Measurements from ENCODE around the gene NOL3. TPM values are rescaled to one million over a fixed set of nuclear protein-coding genes. Genes with fewer than 3 reads are reported as not detected.

NOL3 gene
- total and polyA plus RNA-seq, 2 of the 4 experiments (the other 2 are of a cell fraction), result 6.1 to 17.2 TPM

DNA sequence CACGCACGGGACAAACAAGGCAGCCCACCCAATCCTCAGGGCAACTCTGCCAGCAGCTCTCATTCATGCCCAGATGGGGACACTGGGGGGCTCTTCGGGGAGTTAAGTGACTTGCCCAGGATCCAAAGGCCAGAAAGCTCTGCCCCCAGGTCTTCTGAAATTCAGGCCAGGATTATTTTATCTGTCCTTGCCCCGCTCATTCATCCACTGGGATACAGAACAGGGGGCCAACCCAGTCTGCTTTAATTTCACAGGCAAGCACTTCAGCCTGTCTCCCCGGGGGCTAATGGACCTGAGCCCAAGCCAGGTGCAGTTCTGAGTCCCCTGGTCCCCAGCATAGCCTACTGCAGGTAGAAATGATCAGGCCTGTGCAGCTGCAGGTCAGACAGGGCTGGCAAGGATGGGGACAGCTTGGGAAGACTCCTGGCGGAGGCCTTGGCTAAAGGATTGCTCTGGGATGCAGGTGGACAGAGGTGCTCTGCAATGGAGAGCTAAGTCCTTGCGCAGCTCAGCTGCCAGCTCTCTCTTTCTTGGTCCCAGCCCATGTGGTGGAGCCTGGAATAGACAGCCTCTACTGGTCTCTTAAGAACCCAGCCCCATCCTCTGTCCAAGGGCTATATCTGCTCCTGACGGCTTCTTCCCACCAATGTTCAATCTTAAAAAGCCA is 18.8 kb upstream of the NOL3 start:
- Histone ChIP-seq H3K23ac (ENCODE audit: low read depth, low read length) (peak overlapping the region; percentile 81; the same call in 1 of the 2 replicates), H3K27me3 (ENCODE audit: control insufficient read depth, insufficient read depth, low read length) (no peaks in the 10 kb centered on the region), H2BK120ac (ENCODE audit: low read depth, low read length) (peak overlapping the region; percentile 52), H3K36me3 (ENCODE audit: control insufficient read depth, insufficient read depth, low read length) (peaks cover 25% of the 10 kb centered on the region), H3K4me2 (ENCODE audit: low read depth, low read length) (peak overlapping the region; percentile 84), H2AK9ac (replicated peaks; ENCODE audit: low read depth, low read length, poor library complexity) (peak overlapping the region; percentile 95), H3K27ac (ENCODE audit: insufficient read depth, low read length) (peak overlapping the region; percentile 92), H2BK5ac (ENCODE audit: low read depth, low read length, poor library complexity, severe bottlenecking) (no peak overlapping the region), H2BK15ac (ENCODE audit: low read depth, low read length) (0 out of 3 replicates have a peak overlapping the region, but pooled peaks have one; percentile 77), H3K9me3 (ENCODE audit: control insufficient read depth, insufficient read depth, low read length) (no peaks in the 10 kb centered on the region), H4K91ac (ENCODE audit: insufficient read depth, low read depth, low read length) (peak overlapping the region; percentile 71), H2AFZ (replicated peaks; ENCODE audit: low read length, poor library complexity) (peak overlapping the region; percentile 99), H2AK5ac (ENCODE audit: low read depth, low read length) (peak overlapping the region; percentile 66), H4K20me1 (ENCODE audit: insufficient read depth, low read length) (peaks cover 27% of the 10 kb centered on the region), H4K8ac (ENCODE audit: low read depth in 2 of 2, low read length in 2 of 2) (peak overlapping the region; percentile 72 to 97; a peak in 3 of 4 replicates), H3K4ac (ENCODE audit: low read depth, low read length) (peak overlapping the region; percentile 87), H3K9ac (ENCODE audit: low read depth, low read length) (peak overlapping the region; percentile 64), H3K4me3 (ENCODE audit: insufficient read depth, low read depth, low read length) (no peak overlapping the region), H3K14ac (replicated peaks; ENCODE audit: low read depth, low read length) (peak overlapping the region; percentile 96), H3K4me1 (ENCODE audit: control insufficient read depth, insufficient read depth, low read length) (peaks cover 6% of the 10 kb centered on the region; the same call in 1 of the 2 replicates), H4K5ac (ENCODE audit: low read depth, low read length) (peak overlapping the region; percentile 65), H3K56ac (ENCODE audit: extremely low read depth, insufficient read depth, low read length) (no peak overlapping the region), H3K9me1 (ENCODE audit: insufficient read depth, low read length) (peaks cover 4% of the 10 kb centered on the region; the same call in 1 of the 2 replicates), H3K79me1 (ENCODE audit: low read depth in 1 of 2, low read length in 2 of 2) (peaks cover 0 to 30% of the 10 kb centered on the region in 2 experiments; a peak in 2 of 4 replicates), H2BK20ac (ENCODE audit: low read depth, low read length) (no peak overlapping the region; the same call in 1 of the 2 replicates), H3K18ac (ENCODE audit: low read depth, low read length) (no peak overlapping the region; the same call in 1 of the 2 replicates)
- intact Hi-C loops (cut with micrococcal nuclease), result loop anchor here (2.0 to 10.0 kb wide), 2 partner anchors 133 to 257 kb away; no protein-coding TSS in a partner anchor
- dilution Hi-C loops (cut with HindIII; ENCODE audit: low sequenced_read_pairs, unreplicated experiment), result no loop called here
- in situ Hi-C loops (cut with MboI; ENCODE audit: low sequenced_read_pairs), result no loop called here
- BruUV-seq (replicated peaks), result no TSS peak
- 60% methylated on average over 2 of the region's 8 CpGs; no CpG with 5 or more reads in 1 of the 2 experiments for whole genome bisulfite sequencing, 2 experiments (ENCODE audit: extremely low coverage in 2 of 2, insufficient read length in 1 of 2)
- no peak for DNase-seq
- no peak for ATAC-seq (ENCODE audit: low read depth)
- POLR2A ChIA-PET (ENCODE audit: unreplicated experiment), result no interaction called here
- CTCF ChIA-PET, result interaction anchor here (1.0 kb wide), 1 partner anchor 11 kb away, joined by 3 read pairs; no protein-coding TSS in a partner anchor
- TF ChIP-seq CEBPB (IDR thresholded peaks at IDR 0.05; ENCODE audit: low read depth, low read length), result no peak
- no peak for TF ChIP-seq FOS (IDR thresholded peaks at IDR 0.05; ENCODE audit: low read depth, low read length)
- TF ChIP-seq, protein P1, sequence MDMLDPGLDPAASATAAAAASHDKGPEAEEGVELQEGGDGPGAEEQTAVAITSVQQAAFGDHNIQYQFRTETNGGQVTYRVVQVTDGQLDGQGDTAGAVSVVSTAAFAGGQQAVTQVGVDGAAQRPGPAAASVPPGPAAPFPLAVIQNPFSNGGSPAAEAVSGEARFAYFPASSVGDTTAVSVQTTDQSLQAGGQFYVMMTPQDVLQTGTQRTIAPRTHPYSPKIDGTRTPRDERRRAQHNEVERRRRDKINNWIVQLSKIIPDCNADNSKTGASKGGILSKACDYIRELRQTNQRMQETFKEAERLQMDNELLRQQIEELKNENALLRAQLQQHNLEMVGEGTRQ (IDR thresholded peaks at IDR 0.05; ENCODE audit: low read depth, low read length), result no peak
- no peak for TF ChIP-seq NFE2L2 (IDR thresholded peaks at IDR 0.05; ENCODE audit: low read depth, low read length)
- no peak for TF ChIP-seq MAZ (IDR thresholded peaks at IDR 0.05; ENCODE audit: borderline replicate concordance, low read depth, low read length)
- TF ChIP-seq, protein P2, sequence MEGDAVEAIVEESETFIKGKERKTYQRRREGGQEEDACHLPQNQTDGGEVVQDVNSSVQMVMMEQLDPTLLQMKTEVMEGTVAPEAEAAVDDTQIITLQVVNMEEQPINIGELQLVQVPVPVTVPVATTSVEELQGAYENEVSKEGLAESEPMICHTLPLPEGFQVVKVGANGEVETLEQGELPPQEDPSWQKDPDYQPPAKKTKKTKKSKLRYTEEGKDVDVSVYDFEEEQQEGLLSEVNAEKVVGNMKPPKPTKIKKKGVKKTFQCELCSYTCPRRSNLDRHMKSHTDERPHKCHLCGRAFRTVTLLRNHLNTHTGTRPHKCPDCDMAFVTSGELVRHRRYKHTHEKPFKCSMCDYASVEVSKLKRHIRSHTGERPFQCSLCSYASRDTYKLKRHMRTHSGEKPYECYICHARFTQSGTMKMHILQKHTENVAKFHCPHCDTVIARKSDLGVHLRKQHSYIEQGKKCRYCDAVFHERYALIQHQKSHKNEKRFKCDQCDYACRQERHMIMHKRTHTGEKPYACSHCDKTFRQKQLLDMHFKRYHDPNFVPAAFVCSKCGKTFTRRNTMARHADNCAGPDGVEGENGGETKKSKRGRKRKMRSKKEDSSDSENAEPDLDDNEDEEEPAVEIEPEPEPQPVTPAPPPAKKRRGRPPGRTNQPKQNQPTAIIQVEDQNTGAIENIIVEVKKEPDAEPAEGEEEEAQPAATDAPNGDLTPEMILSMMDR (conservative IDR thresholded peaks at IDR 0.05; ENCODE audit: low read depth, low read length), result no peak
- TF ChIP-seq, protein P3, sequence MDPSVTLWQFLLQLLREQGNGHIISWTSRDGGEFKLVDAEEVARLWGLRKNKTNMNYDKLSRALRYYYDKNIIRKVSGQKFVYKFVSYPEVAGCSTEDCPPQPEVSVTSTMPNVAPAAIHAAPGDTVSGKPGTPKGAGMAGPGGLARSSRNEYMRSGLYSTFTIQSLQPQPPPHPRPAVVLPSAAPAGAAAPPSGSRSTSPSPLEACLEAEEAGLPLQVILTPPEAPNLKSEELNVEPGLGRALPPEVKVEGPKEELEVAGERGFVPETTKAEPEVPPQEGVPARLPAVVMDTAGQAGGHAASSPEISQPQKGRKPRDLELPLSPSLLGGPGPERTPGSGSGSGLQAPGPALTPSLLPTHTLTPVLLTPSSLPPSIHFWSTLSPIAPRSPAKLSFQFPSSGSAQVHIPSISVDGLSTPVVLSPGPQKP (IDR thresholded peaks at IDR 0.05; ENCODE audit: borderline replicate concordance, low read depth, low read length), result no peak
- no peak for TF ChIP-seq RAD21 (IDR thresholded peaks at IDR 0.05; ENCODE audit: low read length)
- no peak for TF ChIP-seq SMC3 (IDR thresholded peaks at IDR 0.05; ENCODE audit: low read depth, low read length)
- no peak for TF ChIP-seq CHD1 (IDR thresholded peaks at IDR 0.05; ENCODE audit: low read depth, low read length)
- TF ChIP-seq RCOR1 (IDR thresholded peaks at IDR 0.05; ENCODE audit: insufficient replicate concordance, low read length), result no peak
- no peak for TF ChIP-seq MAFK (IDR thresholded peaks at IDR 0.05; ENCODE audit: low read depth, low read length)
- TF ChIP-seq POLR2A (IDR thresholded peaks at IDR 0.05; ENCODE audit: low read depth, low read length), result no peak
- TF ChIP-seq RFX5 (IDR thresholded peaks at IDR 0.05; ENCODE audit: low read depth, low read length), result no peak
